ENCODE results near the gene CCNL2.
"Not testable (repeated sequence)": the region's sequence is repeated elsewhere in the genome, so short reads cannot be mapped to it uniquely, and the experiment has no call there.

CCNL2 gene

GRCh38 chr1:1421907-1422464 is 22.9 kb upstream of the CCNL2 start:
- no peak for TF ChIP-seq CTCF (IDR thresholded peaks at IDR 0.05; ENCODE audit: low read length, missing control alignments)
- no peak for DNase-seq (ENCODE audit: low read depth)
- no peak overlapping the region for H3K4me3 ChIP-seq (replicated peaks; ENCODE audit: low read depth, low read length)

- no peak for DNase-seq (ENCODE audit: low read depth)
- H3K4me3 ChIP-seq (replicated peaks; ENCODE audit: low read depth, low read length), result no peak within 1 kb of the TSS
- no peak for TF ChIP-seq CTCF (IDR thresholded peaks at IDR 0.05; ENCODE audit: low read length, missing control alignments)
These were observed 22.2 kb upstream of the CCNL2 start, which contains the start of gene ANKRD65 for GRCh38 chr1:1421147-1421906. ANKRD65 (minus strand) TSS chr1:1421276; CDS start chr1:1421005, 271 bp downstream.

- H3K4me3 ChIP-seq (replicated peaks; ENCODE audit: low read depth, low read length), result no peak overlapping the region
- DNase-seq (ENCODE audit: low read depth), result no peak
- TF ChIP-seq CTCF (IDR thresholded peaks at IDR 0.05; ENCODE audit: low read length, missing control alignments), result no peak
These were observed 21.6 kb upstream of the CCNL2 start for GRCh38 chr1:1420654-1421141.

- TF ChIP-seq CTCF (IDR thresholded peaks at IDR 0.05; ENCODE audit: low read length, missing control alignments), result no peak
- DNase-seq (ENCODE audit: low read depth), result no peak
- H3K4me3 ChIP-seq (replicated peaks; ENCODE audit: low read depth, low read length), result no peak overlapping the region
These were observed 20.9 kb upstream of the CCNL2 start for GRCh38 chr1:1419813-1420653.

GRCh38 chr1:1419363-1419812 is 20.3 kb upstream of the CCNL2 start:
- no peak for DNase-seq (ENCODE audit: low read depth)
- H3K4me3 ChIP-seq (replicated peaks; ENCODE audit: low read depth, low read length), result no peak overlapping the region
- no peak for TF ChIP-seq CTCF (IDR thresholded peaks at IDR 0.05; ENCODE audit: low read length, missing control alignments)

- DNase-seq (ENCODE audit: low read depth), result no peak
- no peak for TF ChIP-seq CTCF (IDR thresholded peaks at IDR 0.05; ENCODE audit: low read length, missing control alignments)
- no peak overlapping the region for H3K4me3 ChIP-seq (replicated peaks; ENCODE audit: low read depth, low read length)
These were observed 19.6 kb upstream of the CCNL2 start for GRCh38 chr1:1418464-1419362.

GRCh38 chr1:1417825-1418463 is 18.8 kb upstream of the CCNL2 start:
- H3K4me3 ChIP-seq (replicated peaks; ENCODE audit: low read depth, low read length); DNase-seq (ENCODE audit: low read depth): not testable (repeated sequence)

GRCh38 chr1:1417396-1417795 is 18.3 kb upstream of the CCNL2 start:
- not testable (repeated sequence) for H3K4me3 ChIP-seq (replicated peaks; ENCODE audit: low read depth, low read length); DNase-seq (ENCODE audit: low read depth)

All from fibroblast of pulmonary artery (primary cell).